A673 (cell line): ENCODE results near the gene KIF5A. TPM values are rescaled to one million over a fixed set of nuclear protein-coding genes. Genes with fewer than 3 reads are reported as not detected.

Source experiments
- BruUV-seq: library from RNA; stranded (reverse); fragments of 400-500 nt; replicated peaks from 2 replicates; lab custom pipeline; 2021; lab: Mats Ljungman, UMichigan
- CTCF ChIA-PET: fragments of 300-600 bp; sonication (Branson Sonifier 250); formaldehyde crosslinking; loops from one replicate; lab custom pipeline; 2022; ENCODE audit warnings: antibody characterized with exemption; lab: Charles Lee
- POLR2A ChIA-PET: fragments of 300-600 bp; sonication (Branson Sonifier 250); formaldehyde crosslinking; loops from one replicate; lab custom pipeline; 2022; ENCODE audit warnings: antibody characterized with exemption; ENCODE audit not compliant: low non-redundant PET; lab: Charles Lee
- DNase-seq: peaks from one replicate; pipeline ENCODE4 v3.0.0-alpha.2; 2015; ENCODE audit warnings: low spot score
- H3K27ac ChIP-seq: fragments of 200-600 bp; sonication (generic); 2 replicates; pipeline ENCODE4 v1.5.1; 2016; ENCODE audit warnings: mixed run types, low read depth, mild to moderate bottlenecking, mixed read lengths, antibody characterized with exemption, low read length; ENCODE audit not compliant: poor library complexity, severe bottlenecking
- H3K27me3 ChIP-seq: fragments of 200-600 bp; sonication (generic); replicated peaks from 2 replicates; pipeline ENCODE4 v1.6.1; 2017; ENCODE audit warnings: mixed run types, low read depth, mild to moderate bottlenecking, mixed read lengths, antibody characterized with exemption, low read length; ENCODE audit not compliant: insufficient read depth, poor library complexity
- H3K36me3 ChIP-seq: fragments of 200-600 bp; sonication (generic); 2 replicates; pipeline ENCODE4 v1.6.1; 2016; ENCODE audit warnings: mixed run types, mild to moderate bottlenecking, mixed read lengths, antibody characterized with exemption, low read length; ENCODE audit not compliant: insufficient read depth, poor library complexity, severe bottlenecking
- H3K4me1 ChIP-seq: fragments of 200-600 bp; sonication (generic); 2 replicates; pipeline ENCODE4 v1.6.1; 2017; ENCODE audit warnings: mixed run types, mild to moderate bottlenecking, mixed read lengths, antibody characterized with exemption, low read length; ENCODE audit not compliant: insufficient read depth, poor library complexity, severe bottlenecking
- H3K4me3 ChIP-seq: fragments of 200-600 bp; sonication (generic); 2 replicates; pipeline ENCODE4 v1.5.1; 2016; ENCODE audit warnings: low read depth, mixed run types, mild to moderate bottlenecking, mixed read lengths, low read length; ENCODE audit not compliant: poor library complexity, severe bottlenecking
- H3K9me3 ChIP-seq: fragments of 200-600 bp; sonication (generic); 2 replicates; pipeline ENCODE4 v1.6.1; 2016; ENCODE audit warnings: mixed run types, low read depth, mild to moderate bottlenecking, mixed read lengths, antibody characterized with exemption, low read length; ENCODE audit not compliant: poor library complexity, severe bottlenecking
- CTCF ChIP-seq: fragments of 300-800, 200-600 bp; sonication (generic); conservative IDR thresholded peaks from 2 replicates; pipeline ENCODE4 v1.5.1; 2017; ENCODE audit warnings: low read depth, mild to moderate bottlenecking, antibody characterized with exemption, low read length, moderate library complexity, mixed read lengths
- EZH2 ChIP-seq: fragments of 200-600 bp; sonication (generic); IDR thresholded peaks from 2 replicates; pipeline ENCODE4 v1.6.1; 2017; ENCODE audit warnings: borderline replicate concordance, low read depth, mild to moderate bottlenecking, mixed read lengths, antibody characterized with exemption, low read length; ENCODE audit not compliant: poor library complexity, severe bottlenecking
- intact Hi-C: fragments of 100-400 bp; cut with micrococcal nuclease; formaldehyde crosslinking; loops from one replicate; pipeline ENCODE4 v1.10.0; 2022; ENCODE audit not compliant: unreplicated experiment
- total RNA-seq: library from RNA; stranded (reverse); gene quantifications from 2 replicates; pipeline ENCODE4 v1.2.3, GENCODE V29; 2021

The KIF5A gene
- total RNA-seq, 1 experiment from 2014 or later = 2.1 TPM

- intact Hi-C loops = loop anchor here (5.0 kb wide), 1 partner anchor 143 kb away; no protein-coding TSS in a partner anchor
- Histone ChIP-seq H3K36me3 (no peaks in the 10 kb centered on the region), H3K4me1 (no peaks in the 10 kb centered on the region), H3K27me3 (peaks cover 4% of the 10 kb centered on the region), H3K4me3 (no peak overlapping the region), H3K9me3 (no peaks in the 10 kb centered on the region), H3K27ac (no peak overlapping the region)
- POLR2A ChIA-PET = no interaction called here
- BruUV-seq = no TSS peak
- no peak for DNase-seq
- TF ChIP-seq EZH2 (no peak), CTCF (no peak)
- CTCF ChIA-PET = interaction anchor here (0.6 to 1.2 kb wide), 5 partner anchors 17 to 1077 kb away, joined by 3 to 4 read pairs (median 3); partner anchors contain the start of gene ARHGEF25
These were observed 34.8 kb downstream of the KIF5A start for GRCh38 chr12:57584690-57585089.

DNA sequence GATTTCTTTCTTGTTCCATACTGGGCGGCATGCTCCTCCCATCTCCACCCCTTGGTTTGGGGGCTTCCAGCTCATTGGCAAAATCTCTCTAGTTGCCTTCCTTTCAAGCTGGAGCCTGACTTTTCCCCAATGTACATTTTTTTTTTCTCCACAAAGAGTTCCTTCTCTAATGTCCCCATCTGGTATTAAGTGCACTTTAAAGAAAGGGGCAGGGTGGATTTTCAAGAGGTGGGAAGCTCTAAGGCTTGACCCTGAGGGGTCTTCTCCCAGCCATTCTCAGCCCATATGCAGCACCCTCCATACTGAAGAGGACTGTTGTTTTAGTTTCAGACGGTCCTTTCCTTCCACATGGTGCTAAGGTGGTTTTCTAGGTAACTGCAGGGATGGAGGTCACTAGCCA is 35.3 kb downstream of the KIF5A start:
- intact Hi-C loops = no loop called here
- Histone ChIP-seq H3K4me3 (no peak overlapping the region), H3K9me3 (no peaks in the 10 kb centered on the region), H3K36me3 (no peaks in the 10 kb centered on the region), H3K27ac (no peak overlapping the region), H3K4me1 (no peaks in the 10 kb centered on the region), H3K27me3 (peaks cover 4% of the 10 kb centered on the region)
- TF ChIP-seq EZH2 (no peak), CTCF (no peak)
- ChIA-PET CTCF (interaction anchor here (0.6 to 1.2 kb wide), 4 partner anchors 17 to 1077 kb away, joined by 3 to 4 read pairs (median 4); no protein-coding TSS in a partner anchor), POLR2A (interaction anchor here (0.5 kb wide), 1 partner anchor 17 kb away, joined by 6 read pairs; no protein-coding TSS in a partner anchor)
- DNase-seq = no peak
- no TSS peak for BruUV-seq

DNA sequence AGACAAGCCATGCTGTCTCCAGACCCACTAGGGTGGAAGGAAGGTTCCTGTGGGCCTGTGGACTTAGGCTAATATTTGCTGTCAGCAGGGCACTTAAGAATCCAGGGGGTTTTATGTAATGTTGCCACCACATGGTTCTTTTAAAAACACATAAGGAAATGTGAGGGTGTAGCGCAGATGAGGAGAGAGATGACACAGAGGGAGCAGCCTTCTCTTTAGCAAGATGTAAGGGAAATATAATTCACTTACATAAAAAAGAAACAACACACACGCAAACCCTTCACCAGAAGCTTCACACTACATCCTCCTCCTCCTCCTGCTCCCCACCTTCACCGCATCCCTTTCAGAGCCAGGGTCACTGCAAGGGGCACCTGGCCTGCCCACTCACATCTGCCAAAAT is 36.3 kb downstream of the KIF5A start:
- Histone ChIP-seq H3K4me3 (no peak overlapping the region), H3K9me3 (no peaks in the 10 kb centered on the region), H3K4me1 (peaks cover 4% of the 10 kb centered on the region), H3K27me3 (peaks cover 4% of the 10 kb centered on the region), H3K27ac (no peak overlapping the region), H3K36me3 (no peaks in the 10 kb centered on the region)
- intact Hi-C loops = no loop called here
- no TSS peak for BruUV-seq
- ChIA-PET CTCF (interaction anchor here (0.6 kb wide), 1 partner anchor 37 kb away, joined by 9 read pairs; no protein-coding TSS in a partner anchor), POLR2A (no interaction called here)
- DNase-seq = no peak
- TF ChIP-seq CTCF (no peak), EZH2 (no peak)
